CD14-positive monocyte (primary cell): ENCODE results near the gene SIDT2. TPM values are rescaled to one million over a fixed set of nuclear protein-coding genes. Genes with fewer than 3 reads are reported as not detected.

Source experiments
- DNase-seq, 3 donors: peaks; one replicate each; pipeline ENCODE4 v3.0.0-alpha.2; 2011 to 2022
- H2AFZ ChIP-seq: 2 replicates; pipeline ENCODE4 v1.6.0; 2012; ENCODE audit warnings: mild to moderate bottlenecking, low read depth, low read length, inconsistent platforms; ENCODE audit not compliant: insufficient read depth, poor library complexity, severe bottlenecking
- H3K27ac ChIP-seq, 2 donors: 1 replicate in 1 of 2; 2 replicates in 1 of 2; pipeline ENCODE4 v1.5.1; 2012 to 2013; ENCODE audit warnings: low read length in 2 of 2, control low read depth in 1 of 2, inconsistent platforms in 1 of 2, low read depth in 1 of 2, mild to moderate bottlenecking in 1 of 2
- H3K27me3 ChIP-seq, 2 donors: one replicate each; pipeline versions ENCODE4 v1.6.0 to v1.6.1; 2011 to 2013; ENCODE audit warnings: low read length in 2 of 2; ENCODE audit not compliant: control insufficient read depth in 2 of 2, insufficient read depth in 2 of 2
- H3K36me3 ChIP-seq, 2 donors: replicated peaks in 1 of 2; 1 replicate in 1 of 2; 2 replicates in 1 of 2; pipeline versions ENCODE4 v1.5.1 to v1.6.1; 2012 to 2013; ENCODE audit warnings: low read length in 2 of 2, control low read depth in 1 of 2, inconsistent platforms in 1 of 2, mild to moderate bottlenecking in 1 of 2; ENCODE audit not compliant: insufficient read depth in 2 of 2, control insufficient read depth in 1 of 2
- H3K4me1 ChIP-seq, 2 donors: 1 replicate in 1 of 2; 2 replicates in 1 of 2; pipeline versions ENCODE4 v1.5.1 to v1.6.1; 2012 to 2013; ENCODE audit warnings: low read length in 2 of 2, control low read depth in 1 of 2, inconsistent platforms in 1 of 2, mild to moderate bottlenecking in 1 of 2, moderate library complexity in 1 of 2; ENCODE audit not compliant: insufficient read depth in 2 of 2, control insufficient read depth in 1 of 2
- H3K4me2 ChIP-seq: replicated peaks from 2 replicates; pipeline ENCODE3; 2012; ENCODE audit warnings: low read length, moderate library complexity, mild to moderate bottlenecking; ENCODE audit not compliant: poor library complexity, severe bottlenecking; ENCODE audit errors: extremely low read depth
- H3K4me3 ChIP-seq, 3 experiments: fragments of 200-600 bp in 1 of 3; sonication (generic) in 1 of 3; replicated peaks in 1 of 3; 1 replicate in 2 of 3; 2 replicates in 1 of 3; pipeline ENCODE4 v1.5.1; 2011 to 2013; ENCODE audit warnings: low read length in 3 of 3, mild to moderate bottlenecking in 3 of 3, control low read depth in 2 of 3, low read depth in 2 of 3, inconsistent platforms in 1 of 3, moderate library complexity in 1 of 3
- H3K79me2 ChIP-seq: 2 replicates; pipeline ENCODE4 v1.6.0; 2012; ENCODE audit warnings: mild to moderate bottlenecking, control low read depth, inconsistent platforms, low read length, moderate library complexity; ENCODE audit not compliant: insufficient read depth
- H3K9ac ChIP-seq: 2 replicates; pipeline ENCODE4 v1.6.0; 2017; ENCODE audit warnings: low read length, mild to moderate bottlenecking; ENCODE audit not compliant: insufficient read depth, poor library complexity, severe bottlenecking
- H3K9me3 ChIP-seq, 2 donors: replicated peaks in 1 of 2; 1 replicate in 1 of 2; 2 replicates in 1 of 2; pipeline versions ENCODE4 v1.5.1 to v1.6.1; 2012 to 2013; ENCODE audit warnings: low read length in 2 of 2, control low read depth in 1 of 2; ENCODE audit not compliant: control insufficient read depth in 1 of 2, insufficient read depth in 1 of 2
- H4K20me1 ChIP-seq: 2 replicates; pipeline ENCODE4 v1.6.0; 2012; ENCODE audit warnings: mild to moderate bottlenecking, low read length, control low read depth, moderate library complexity; ENCODE audit not compliant: insufficient read depth
- H3K27ac Mint-ChIP-seq, 7 donors: one replicate each; pipeline ENCODE4 v1.8.0; 2020; ENCODE audit warnings: mild to moderate bottlenecking in 7 of 7, mixed read lengths in 7 of 7, moderate library complexity in 6 of 7, inconsistent platforms in 2 of 7
- H3K27me3 Mint-ChIP-seq, 3 donors: one replicate each; pipeline ENCODE4 v1.8.0; 2021 to 2022; ENCODE audit warnings: low read depth in 3 of 3, mild to moderate bottlenecking in 3 of 3, mixed read lengths in 3 of 3, moderate library complexity in 3 of 3, inconsistent platforms in 1 of 3
- H3K36me3 Mint-ChIP-seq, 2 donors: one replicate each; pipeline ENCODE4 v1.8.0; 2020; ENCODE audit warnings: mixed read lengths in 2 of 2, inconsistent platforms in 1 of 2, mild to moderate bottlenecking in 1 of 2
- H3K4me1 Mint-ChIP-seq: one replicate; pipeline ENCODE4 v1.8.0; 2020; ENCODE audit warnings: mild to moderate bottlenecking, mixed read lengths
- H3K4me3 Mint-ChIP-seq, 2 donors: one replicate each; pipeline ENCODE4 v1.8.0; 2020; ENCODE audit warnings: mild to moderate bottlenecking in 2 of 2, mixed read lengths in 2 of 2, moderate library complexity in 1 of 2
- H3K9me3 Mint-ChIP-seq, 7 donors: one replicate each; pipeline ENCODE4 v1.8.0; 2020 to 2022; ENCODE audit warnings: mixed read lengths in 7 of 7, mild to moderate bottlenecking in 6 of 7, moderate library complexity in 6 of 7, inconsistent platforms in 2 of 7
- WGBS: methylation state at CpG from one replicate; pipeline ENCODE4 v1.1.5; 2013; ENCODE audit warnings: missing lambda C conversion rate; ENCODE audit not compliant: insufficient coverage; 5-methylcytosine and 5-hydroxymethylcytosine counted together
- intact Hi-C, 2 donors: fragments of 100-400 bp; cut with micrococcal nuclease; formaldehyde crosslinking; loops; one replicate each; pipeline versions ENCODE4 v1.15.0 to v1.15.1; 2023
- polyA plus RNA-seq, 3 donors: library from polyadenylated mRNA; depleted of rRNA in 1 of 3; unstranded in 2 of 3; stranded (reverse) in 1 of 3; fragments of 300-500 nt in 2 of 3; fragments of >200 nt in 1 of 3; fragmentation: Illumina TruSeq in 2 of 3; gene quantifications; 1 replicate in 2 of 3; 2 replicates in 1 of 3; pipeline ENCODE4 v1.2.3, GENCODE V29; 2012 to 2021
- TF ChIP-seq, protein P1 (sequence below): fragments of 200-600 bp; IDR thresholded peaks from one replicate; pipeline ENCODE4 v1.8.0; 2022; ENCODE audit warnings: antibody characterized with exemption, mild to moderate bottlenecking

SIDT2 gene
- polyA plus RNA-seq, 3 donors, result 21.8 to 177 (median 41.8) TPM

DNA sequence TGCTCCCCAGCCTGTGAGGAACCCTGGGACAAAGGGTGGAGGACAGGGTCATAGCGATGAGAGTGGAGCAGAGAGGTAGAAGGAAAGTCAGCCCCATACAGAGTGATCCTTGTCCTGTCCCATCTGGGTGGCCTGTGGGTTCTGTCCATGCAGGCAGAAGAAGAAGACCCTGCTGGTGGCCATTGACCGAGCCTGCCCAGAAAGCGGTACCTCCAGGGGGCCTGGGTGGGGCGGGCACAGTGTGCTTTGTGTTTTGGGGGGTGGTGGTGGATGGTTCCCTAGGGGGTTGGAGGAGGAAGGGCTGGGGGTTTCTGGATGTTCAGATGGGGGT, 7.9 kb downstream of the SIDT2 start:
- peak overlapping the region; percentile 62 to 78 for H3K4me3 Mint-ChIP-seq
- WGBS, result 100% methylated on average over 3 of the region's 4 CpGs
- Histone ChIP-seq H3K9me3 (no peaks in the 10 kb centered on the region), H3K27ac (peak overlapping the region; percentile 90 to 92), H3K4me3 (peak overlapping the region in 2 of 3 experiments; percentile 4 to 69), H3K27me3 (no peaks in the 10 kb centered on the region), H3K4me1 (peaks cover 63 to 69% of the 10 kb centered on the region in 2 donors), H3K36me3 (peaks cover 46 to 56% of the 10 kb centered on the region in 2 donors), H3K79me2 (peaks cover 18% of the 10 kb centered on the region), H4K20me1 (no peaks in the 10 kb centered on the region), H2AFZ (no peak overlapping the region), H3K9ac (peak overlapping the region; percentile 60), H3K4me2 (peak overlapping the region; percentile 69)
- H3K36me3 Mint-ChIP-seq, result peaks cover 61 to 90% of the 10 kb centered on the region in 2 donors
- intact Hi-C loops, result no loop called here
- no peak for DNase-seq
- no peaks in the 10 kb centered on the region for H3K9me3 Mint-ChIP-seq
- peak overlapping the region in 6 of 7 donors; percentile 86 to 98 (median 94) for H3K27ac Mint-ChIP-seq
- peaks cover 0 to 5% (median 2%) of the 10 kb centered on the region in 3 donors for H3K27me3 Mint-ChIP-seq
- peaks cover 59% of the 10 kb centered on the region for H3K4me1 Mint-ChIP-seq
- TF ChIP-seq, protein P1, sequence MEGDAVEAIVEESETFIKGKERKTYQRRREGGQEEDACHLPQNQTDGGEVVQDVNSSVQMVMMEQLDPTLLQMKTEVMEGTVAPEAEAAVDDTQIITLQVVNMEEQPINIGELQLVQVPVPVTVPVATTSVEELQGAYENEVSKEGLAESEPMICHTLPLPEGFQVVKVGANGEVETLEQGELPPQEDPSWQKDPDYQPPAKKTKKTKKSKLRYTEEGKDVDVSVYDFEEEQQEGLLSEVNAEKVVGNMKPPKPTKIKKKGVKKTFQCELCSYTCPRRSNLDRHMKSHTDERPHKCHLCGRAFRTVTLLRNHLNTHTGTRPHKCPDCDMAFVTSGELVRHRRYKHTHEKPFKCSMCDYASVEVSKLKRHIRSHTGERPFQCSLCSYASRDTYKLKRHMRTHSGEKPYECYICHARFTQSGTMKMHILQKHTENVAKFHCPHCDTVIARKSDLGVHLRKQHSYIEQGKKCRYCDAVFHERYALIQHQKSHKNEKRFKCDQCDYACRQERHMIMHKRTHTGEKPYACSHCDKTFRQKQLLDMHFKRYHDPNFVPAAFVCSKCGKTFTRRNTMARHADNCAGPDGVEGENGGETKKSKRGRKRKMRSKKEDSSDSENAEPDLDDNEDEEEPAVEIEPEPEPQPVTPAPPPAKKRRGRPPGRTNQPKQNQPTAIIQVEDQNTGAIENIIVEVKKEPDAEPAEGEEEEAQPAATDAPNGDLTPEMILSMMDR, result no peak

DNA sequence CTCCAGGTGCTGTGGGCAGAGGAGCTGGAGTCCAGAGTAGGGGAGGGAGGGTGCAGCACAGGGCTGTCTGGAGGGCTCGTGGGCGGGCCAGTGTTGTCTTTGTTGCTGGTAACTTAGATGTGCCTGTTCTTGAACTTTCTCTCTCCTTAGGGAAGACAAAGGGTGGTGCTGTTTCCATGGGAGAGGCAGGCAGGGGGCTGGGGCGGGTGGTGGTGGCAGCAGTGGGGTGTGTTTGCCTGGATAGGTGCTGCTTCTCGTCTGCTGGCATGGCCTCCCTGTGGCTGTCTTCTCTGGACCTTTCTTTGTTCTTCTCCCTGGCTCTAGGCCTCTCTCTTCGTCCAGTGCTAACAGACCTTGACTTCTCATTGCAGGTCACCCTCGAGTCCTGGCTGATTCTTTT, 8.5 kb downstream of the SIDT2 start:
- Histone ChIP-seq H3K4me2 (peak overlapping the region; percentile 69), H3K79me2 (peaks cover 18% of the 10 kb centered on the region), H3K9me3 (no peaks in the 10 kb centered on the region), H3K27ac (peak overlapping the region; percentile 90 to 92), H3K27me3 (no peaks in the 10 kb centered on the region), H3K36me3 (peaks cover 48 to 56% of the 10 kb centered on the region in 2 donors), H3K9ac (peak overlapping the region; percentile 60), H4K20me1 (no peaks in the 10 kb centered on the region), H3K4me3 (peak overlapping the region in 2 of 3 experiments; percentile 4 to 69), H3K4me1 (peaks cover 60 to 65% of the 10 kb centered on the region in 2 donors), H2AFZ (no peak overlapping the region)
- TF ChIP-seq, protein P1, result no peak
- peak overlapping the region; percentile 62 to 78 for H3K4me3 Mint-ChIP-seq
- H3K27me3 Mint-ChIP-seq, result peaks cover 0 to 3% (median 2%) of the 10 kb centered on the region in 3 donors
- peaks cover 64 to 91% of the 10 kb centered on the region in 2 donors for H3K36me3 Mint-ChIP-seq
- no peaks in the 10 kb centered on the region for H3K9me3 Mint-ChIP-seq
- intact Hi-C loops, result no loop called here
- no peak for DNase-seq
- peak overlapping the region; percentile 17 to 98 (median 92) for H3K27ac Mint-ChIP-seq
- H3K4me1 Mint-ChIP-seq, result peaks cover 59% of the 10 kb centered on the region
- WGBS, result 81% methylated on average over 5 of the region's 6 CpGs
